SK-N-SH (cell line): ENCODE results near the gene KIFAP3. TPM values are rescaled to one million over a fixed set of nuclear protein-coding genes. Genes with fewer than 3 reads are reported as not detected.

Experiments
- CTCF ChIA-PET: fragments of 300-600, 350-600 bp; formaldehyde crosslinking; extraction: SDS; loops from one replicate; lab custom pipeline; 2021; lab: Yijun Ruan, JAX
- POLR2A ChIA-PET: fragments of 350-600 bp; sonication (Branson Sonifier 250); formaldehyde crosslinking; extraction: SDS; loops from one replicate; lab custom pipeline; 2020; ENCODE audit warnings: antibody characterized with exemption, inconsistent platforms; lab: Yijun Ruan, JAX
- DNase-seq: peaks from one replicate; pipeline ENCODE4 v3.0.0; 2012
- H2AFZ ChIP-seq: fragments of 200-600 bp; sonication (generic); 2 replicates; pipeline ENCODE4 v1.8.1; 2016; ENCODE audit warnings: antibody characterized with exemption, mild to moderate bottlenecking, low read depth
- H3F3A ChIP-seq: fragments of 200-600 bp; sonication (generic); replicated peaks from 2 replicates; pipeline ENCODE3; 2016; ENCODE audit warnings: antibody characterized with exemption, mild to moderate bottlenecking; ENCODE audit not compliant: insufficient read depth
- H3K27ac ChIP-seq, 2 experiments: fragments of 200-500 bp in 1 of 2; fragments of 200-600 bp in 1 of 2; sonication (Bioruptor generic) in 1 of 2; sonication (generic), shearing (Covaris generic) in 1 of 2; 2 replicates each; pipeline versions ENCODE4 v1.5.1 to v1.6.1; 2014 to 2016; ENCODE audit warnings: low read depth in 2 of 2, inconsistent platforms in 1 of 2, low read length in 1 of 2, mild to moderate bottlenecking in 1 of 2, mixed read lengths in 1 of 2
- H3K27me3 ChIP-seq: fragments of 200-600 bp; sonication (generic), shearing (Covaris generic); 2 replicates; pipeline ENCODE4 v1.6.1; 2016; ENCODE audit warnings: mixed run types; ENCODE audit not compliant: insufficient read depth
- H3K36me3 ChIP-seq, 2 experiments: fragments of 200-500 bp in 1 of 2; fragments of 200-600 bp in 1 of 2; sonication (Bioruptor generic) in 1 of 2; sonication (generic) in 1 of 2; replicated peaks in 1 of 2; 2 replicates each; pipeline versions ENCODE3 to v1.5.1; 2014 to 2016; ENCODE audit warnings: low read length in 1 of 2, mild to moderate bottlenecking in 1 of 2; ENCODE audit not compliant: insufficient read depth in 2 of 2, control insufficient read depth in 1 of 2
- H3K4me1 ChIP-seq, 2 experiments: fragments of 200-500 bp in 1 of 2; fragments of 200-600 bp in 1 of 2; sonication (Bioruptor generic) in 1 of 2; sonication (generic), shearing (Covaris generic) in 1 of 2; 2 replicates each; pipeline versions ENCODE4 v1.5.1 to v1.6.1; 2014 to 2016; ENCODE audit warnings: low read depth in 1 of 2, low read length in 1 of 2, mixed run types in 1 of 2; ENCODE audit not compliant: insufficient read depth in 2 of 2, control insufficient read depth in 1 of 2
- H3K4me2 ChIP-seq: fragments of 200-600 bp; sonication (generic), shearing (Covaris generic); 2 replicates; pipeline ENCODE4 v1.6.1; 2017; ENCODE audit warnings: mixed run types
- H3K4me3 ChIP-seq, 2 experiments: fragments of 200-500 bp in 1 of 2; fragments of 200-600 bp in 1 of 2; sonication (Bioruptor generic) in 1 of 2; sonication (generic), shearing (Covaris generic) in 1 of 2; 2 replicates each; pipeline versions ENCODE4 v1.5.1 to v1.8.1; 2014 to 2016; ENCODE audit warnings: low read depth in 2 of 2, inconsistent platforms in 1 of 2, low read length in 1 of 2, mild to moderate bottlenecking in 1 of 2, mixed read lengths in 1 of 2, moderate library complexity in 1 of 2
- H3K79me2 ChIP-seq: fragments of 200-600 bp; sonication (generic); 2 replicates; pipeline ENCODE4 v1.8.1; 2017; ENCODE audit warnings: mild to moderate bottlenecking; ENCODE audit not compliant: insufficient read depth
- H3K9ac ChIP-seq: fragments of 200-600 bp; sonication (generic); 2 replicates; pipeline ENCODE4 v1.6.1; 2017; ENCODE audit warnings: mixed run types
- H3K9me2 ChIP-seq: fragments of 200-600 bp; sonication (generic); 2 replicates; pipeline ENCODE4 v1.6.1; 2017; ENCODE audit warnings: mixed run types
- H3K9me3 ChIP-seq: fragments of 200-600 bp; sonication (generic); 2 replicates; pipeline ENCODE4 v1.6.1; 2017; ENCODE audit warnings: mixed run types, mild to moderate bottlenecking, moderate library complexity
- H4K20me1 ChIP-seq: fragments of 200-600 bp; sonication (generic); 2 replicates; pipeline ENCODE4 v1.6.1; 2017; ENCODE audit warnings: mild to moderate bottlenecking, mixed run types; ENCODE audit not compliant: insufficient read depth
- CTCF ChIP-seq: fragments of 200-600 bp; sonication (generic); IDR thresholded peaks from 2 replicates; pipeline ENCODE4 v1.6.1; 2017; ENCODE audit warnings: antibody characterized with exemption, mild to moderate bottlenecking, moderate library complexity
- GABPA ChIP-seq: IDR thresholded peaks from 2 replicates; pipeline ENCODE4 v1.4.0; 2012; ENCODE audit warnings: low read depth, mild to moderate bottlenecking
- GATA2 ChIP-seq: sonication (generic); formaldehyde crosslinking; IDR thresholded peaks from 2 replicates; pipeline ENCODE4 v1.5.0; 2020; ENCODE audit warnings: mild to moderate bottlenecking, missing genetic modification reagents
- IRF3 ChIP-seq: fragments of 150-350 bp; IDR thresholded peaks from 2 replicates; pipeline ENCODE4 v1.6.1; 2016; ENCODE audit warnings: mild to moderate bottlenecking, low read depth, low read length
- JUND ChIP-seq: IDR thresholded peaks from 2 replicates; pipeline ENCODE4 v1.4.0; 2012
- MEF2A ChIP-seq: IDR thresholded peaks from 2 replicates; pipeline ENCODE4 v1.4.0; 2012; ENCODE audit warnings: low read depth, borderline replicate concordance
- PBX3 ChIP-seq: IDR thresholded peaks from 2 replicates; pipeline ENCODE4; 2012
- RAD21 ChIP-seq: IDR thresholded peaks from 2 replicates; pipeline ENCODE4 v1.6.1; 2012; ENCODE audit warnings: mild to moderate bottlenecking, low read length
- RXRA ChIP-seq: IDR thresholded peaks from 2 replicates; pipeline ENCODE4 v1.4.0; 2012; ENCODE audit warnings: low read depth, mild to moderate bottlenecking, borderline replicate concordance
- SMC3 ChIP-seq: IDR thresholded peaks from 2 replicates; pipeline ENCODE4 v1.6.1; 2012; ENCODE audit warnings: low read depth, low read length, improper control_type of control experiment
- TCF12 ChIP-seq: IDR thresholded peaks from 2 replicates; pipeline ENCODE4 v1.4.0; 2012
- WGBS: methylation state at CpG from one replicate; pipeline ENCODE4 v1.1.6; 2017; ENCODE audit warnings: low lambda C conversion rate; 5-methylcytosine and 5-hydroxymethylcytosine counted together
- polyA plus RNA-seq, 3 experiments: library from polyadenylated mRNA; depleted of rRNA; stranded (reverse); fragments of >200 nt; gene quantifications; 2 replicates each; pipeline ENCODE4 v1.2.3, GENCODE V29; 2012

The KIFAP3 gene
- polyA plus RNA-seq, 1 of the 3 experiments (the other 2 are of a cell fraction), result 10.7 TPM

- H3K4me2 ChIP-seq, result no peak overlapping the region
- no peak overlapping the region for H3K9ac ChIP-seq
- peaks cover 5 to 12% of the 10 kb centered on the region in 2 experiments; a peak in 2 of 4 replicates for H3K4me1 ChIP-seq
- no peaks in the 10 kb centered on the region for H4K20me1 ChIP-seq
- no peak overlapping the region for H3K4me3 ChIP-seq
- H3K27me3 ChIP-seq, result no peaks in the 10 kb centered on the region
- no peaks in the 10 kb centered on the region for H3K9me2 ChIP-seq
- peaks cover 25% of the 10 kb centered on the region for H3F3A ChIP-seq
- TF ChIP-seq SMC3 (peak; percentile 49; the same call in 1 of the 2 replicates), CTCF (peak; percentile 85), PBX3 (no peak), JUND (no peak), RAD21 (peak; percentile 93)
- ChIA-PET CTCF (interaction anchor here (0.6 to 2.4 kb wide), 34 partner anchors 10 to 1001 kb away, joined by 3 to 16 read pairs (median 3); partner anchors contain the start of genes KIFAP3 and SCYL3), POLR2A (no interaction called here)
- no peaks in the 10 kb centered on the region for H3K9me3 ChIP-seq
- no peaks in the 10 kb centered on the region for H3K79me2 ChIP-seq
- H3K36me3 ChIP-seq, result no peaks in the 10 kb centered on the region
- no peak overlapping the region for H2AFZ ChIP-seq
- 42% methylated on average over 6 of the region's 6 CpGs for WGBS
- no peak overlapping the region for H3K27ac ChIP-seq
- peak; percentile 28 for DNase-seq
These were observed 145.9 kb downstream of the KIFAP3 start for GRCh38 chr1:169928438-169929209.

DNA sequence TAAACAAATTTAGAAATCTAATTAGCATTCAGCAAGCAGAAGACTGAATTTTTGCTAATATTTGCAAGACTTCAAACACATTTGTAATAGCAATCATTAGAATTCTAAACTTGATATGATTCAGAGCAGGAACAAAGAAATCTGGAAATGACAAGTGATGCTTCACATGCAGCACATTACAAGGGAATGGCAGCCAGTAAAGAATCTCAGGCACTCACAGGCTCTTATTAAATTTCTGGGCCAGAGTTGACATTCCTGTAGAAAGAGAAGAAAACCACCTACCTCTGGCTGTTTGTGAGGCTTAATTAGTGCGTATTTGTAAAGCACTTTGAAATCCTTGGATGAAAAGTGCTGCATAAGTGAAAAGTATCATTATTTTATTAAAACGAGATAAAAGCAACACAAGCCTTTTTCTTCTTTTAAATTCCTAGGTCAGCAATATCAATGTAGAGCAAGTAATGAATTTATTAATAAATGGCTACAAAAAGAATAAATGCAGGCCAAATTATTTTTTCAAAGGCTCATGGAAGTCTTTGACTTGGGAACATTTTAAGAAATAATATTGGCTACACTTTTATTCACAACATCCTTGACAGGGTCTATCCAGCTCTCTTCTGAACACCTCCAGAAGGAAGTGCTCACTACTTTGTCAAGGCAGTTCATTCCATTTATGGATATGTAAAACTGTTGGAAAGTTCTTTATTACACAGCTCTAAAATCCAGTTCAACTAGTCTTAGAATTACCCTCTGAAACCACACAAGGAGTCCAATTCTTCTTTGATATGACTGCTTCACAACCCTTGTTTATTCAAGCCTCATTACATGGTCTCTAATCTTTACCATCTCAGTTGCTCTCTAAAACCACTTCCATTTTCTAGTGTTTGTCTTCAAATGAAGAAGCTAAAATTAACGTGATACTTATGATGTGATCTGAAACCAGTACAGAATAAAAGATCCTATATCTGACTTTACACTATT is 148.7 kb downstream of the KIFAP3 start:
- peaks cover 7% of the 10 kb centered on the region for H3F3A ChIP-seq
- H3K4me3 ChIP-seq, result no peak overlapping the region
- ChIA-PET CTCF (no interaction called here), POLR2A (no interaction called here)
- peaks cover 4 to 6% of the 10 kb centered on the region in 2 experiments for H3K36me3 ChIP-seq
- H3K9me3 ChIP-seq, result no peaks in the 10 kb centered on the region
- H3K27me3 ChIP-seq, result no peaks in the 10 kb centered on the region
- no peak overlapping the region for H3K9ac ChIP-seq
- H4K20me1 ChIP-seq, result no peaks in the 10 kb centered on the region
- peaks cover 0 to 12% of the 10 kb centered on the region in 2 experiments; a peak in 2 of 4 replicates for H3K4me1 ChIP-seq
- DNase-seq, result no peak
- H2AFZ ChIP-seq, result no peak overlapping the region
- H3K9me2 ChIP-seq, result no peaks in the 10 kb centered on the region
- H3K79me2 ChIP-seq, result no peaks in the 10 kb centered on the region
- H3K4me2 ChIP-seq, result peak overlapping the region; percentile 16; the same call in 1 of the 2 replicates
- WGBS, result 67% methylated on average over 3 of the region's 3 CpGs
- H3K27ac ChIP-seq, result peak overlapping the region; percentile 41 to 88; a peak in 2 of 4 replicates
- peak; percentile 76 for TF ChIP-seq TCF12
- no peak for TF ChIP-seq GATA2
- TF ChIP-seq IRF3, result no peak
- no peak for TF ChIP-seq RXRA
- TF ChIP-seq MEF2A, result no peak
- TF ChIP-seq CTCF, result no peak
- no peak for TF ChIP-seq GABPA
- TF ChIP-seq PBX3, result peak; percentile 50; the same call in 1 of the 2 replicates
